Neuronal stem cell (in vitro differentiated cells): Measurements from ENCODE around the gene PLAAT3.
"Not testable (repeated sequence)": the region's sequence is repeated elsewhere in the genome, so short reads cannot be mapped to it uniquely, and the experiment has no call there.

ENCODE experiments used
- DNase-seq: peaks from one replicate; pipeline ENCODE4 v3.0.0-alpha.2; 2013; ENCODE audit warnings: low spot score
- H2AFZ ChIP-seq: one replicate; pipeline ENCODE4 v1.6.1; 2013; ENCODE audit warnings: mild to moderate bottlenecking, low read length, inconsistent platforms
- H2AK5ac ChIP-seq: 2 replicates; pipeline ENCODE4 v1.6.1; 2013; ENCODE audit warnings: low read depth, mild to moderate bottlenecking, inconsistent platforms, low read length, moderate library complexity, mixed read lengths
- H2BK120ac ChIP-seq: 2 replicates; pipeline ENCODE4 v1.6.1; 2013; ENCODE audit warnings: low read depth, mild to moderate bottlenecking, inconsistent platforms, low read length, moderate library complexity, mixed read lengths
- H2BK12ac ChIP-seq: one replicate; pipeline ENCODE4 v1.6.1; 2013; ENCODE audit warnings: low read length, inconsistent platforms
- H2BK15ac ChIP-seq: 2 replicates; pipeline ENCODE4 v1.6.1; 2013; ENCODE audit warnings: mild to moderate bottlenecking, low read length, inconsistent platforms, mixed read lengths
- H2BK5ac ChIP-seq: one replicate; pipeline ENCODE4 v1.6.1; 2013; ENCODE audit warnings: inconsistent platforms, mild to moderate bottlenecking, low read length, moderate library complexity
- H3K14ac ChIP-seq: one replicate; pipeline ENCODE4 v1.6.1; 2013; ENCODE audit warnings: low read length, inconsistent platforms
- H3K18ac ChIP-seq: 2 replicates; pipeline ENCODE4 v1.6.1; 2013; ENCODE audit warnings: low read length, inconsistent platforms
- H3K23ac ChIP-seq: 2 replicates; pipeline ENCODE4 v1.6.1; 2013; ENCODE audit warnings: low read depth, mild to moderate bottlenecking, mixed read lengths, low read length, inconsistent platforms; ENCODE audit not compliant: poor library complexity
- H3K27ac ChIP-seq: replicated peaks from 3 replicates; pipeline ENCODE4 v1.5.1; 2013; ENCODE audit warnings: low read length, inconsistent platforms
- H3K27me3 ChIP-seq, 3 experiments: 2 replicates each; pipeline ENCODE4 v1.6.1; 2013; ENCODE audit warnings: low read length in 3 of 3, mild to moderate bottlenecking in 2 of 3, inconsistent platforms in 1 of 3, low read depth in 1 of 3, mixed read lengths in 1 of 3, moderate library complexity in 1 of 3; ENCODE audit not compliant: control insufficient read depth in 3 of 3, insufficient read depth in 3 of 3
- H3K36me3 ChIP-seq, 2 donors: replicated peaks in 1 of 2; 2 replicates each; pipeline ENCODE4 v1.6.1; 2013; ENCODE audit warnings: low read length in 2 of 2; ENCODE audit not compliant: control insufficient read depth in 2 of 2, insufficient read depth in 2 of 2
- H3K4ac ChIP-seq: 2 replicates; pipeline ENCODE4 v1.6.1; 2013; ENCODE audit warnings: inconsistent platforms, mild to moderate bottlenecking, low read length, moderate library complexity
- H3K4me1 ChIP-seq, 2 donors: 1 replicate in 1 of 2; 2 replicates in 1 of 2; pipeline ENCODE4 v1.6.1; 2013; ENCODE audit warnings: low read length in 2 of 2, low read depth in 1 of 2; ENCODE audit not compliant: control insufficient read depth in 2 of 2, insufficient read depth in 1 of 2
- H3K4me2 ChIP-seq: one replicate; pipeline ENCODE4 v1.6.1; 2013; ENCODE audit warnings: mild to moderate bottlenecking, low read length, inconsistent platforms; ENCODE audit not compliant: insufficient read depth, poor library complexity, severe bottlenecking
- H3K4me3 ChIP-seq, 2 donors: 2 replicates each; pipeline ENCODE4 v1.5.1; 2013; ENCODE audit warnings: low read length in 2 of 2, mild to moderate bottlenecking in 2 of 2, inconsistent platforms in 1 of 2, moderate library complexity in 1 of 2
- H3K79me1 ChIP-seq: one replicate; pipeline ENCODE4 v1.6.1; 2013; ENCODE audit warnings: low read depth, mild to moderate bottlenecking, inconsistent platforms, low read length, moderate library complexity
- H3K9ac ChIP-seq: one replicate; pipeline ENCODE4 v1.6.1; 2013; ENCODE audit warnings: mild to moderate bottlenecking, low read depth, low read length, inconsistent platforms; ENCODE audit not compliant: poor library complexity
- H3K9me3 ChIP-seq, 2 donors: replicated peaks in 1 of 2; 2 replicates each; pipeline versions ENCODE3 to v1.6.1; 2013; ENCODE audit warnings: low read length in 2 of 2, mild to moderate bottlenecking in 2 of 2, inconsistent platforms in 1 of 2, low read depth in 1 of 2, mixed read lengths in 1 of 2, moderate library complexity in 1 of 2; ENCODE audit not compliant: control insufficient read depth in 2 of 2, insufficient read depth in 1 of 2
- H4K8ac ChIP-seq: one replicate; pipeline ENCODE4 v1.6.1; 2013; ENCODE audit warnings: low read depth, mild to moderate bottlenecking, inconsistent platforms, low read length, moderate library complexity
- H4K91ac ChIP-seq: one replicate; pipeline ENCODE4 v1.6.1; 2013; ENCODE audit warnings: low read length, low read depth, mild to moderate bottlenecking, inconsistent platforms; ENCODE audit not compliant: poor library complexity
- WGBS, 2 donors: extraction: QIAGEN DNeasy Blood & Tissue Kit; methylation state at CpG; one replicate each; pipeline ENCODE4 v1.1.7; 2013; ENCODE audit warnings: missing lambda C conversion rate in 2 of 2, mixed read lengths in 1 of 2; ENCODE audit not compliant: insufficient read length in 2 of 2, insufficient replicate concordance in 1 of 2; ENCODE audit errors: extremely low coverage in 2 of 2; 5-methylcytosine and 5-hydroxymethylcytosine counted together

The PLAAT3 gene

DNA sequence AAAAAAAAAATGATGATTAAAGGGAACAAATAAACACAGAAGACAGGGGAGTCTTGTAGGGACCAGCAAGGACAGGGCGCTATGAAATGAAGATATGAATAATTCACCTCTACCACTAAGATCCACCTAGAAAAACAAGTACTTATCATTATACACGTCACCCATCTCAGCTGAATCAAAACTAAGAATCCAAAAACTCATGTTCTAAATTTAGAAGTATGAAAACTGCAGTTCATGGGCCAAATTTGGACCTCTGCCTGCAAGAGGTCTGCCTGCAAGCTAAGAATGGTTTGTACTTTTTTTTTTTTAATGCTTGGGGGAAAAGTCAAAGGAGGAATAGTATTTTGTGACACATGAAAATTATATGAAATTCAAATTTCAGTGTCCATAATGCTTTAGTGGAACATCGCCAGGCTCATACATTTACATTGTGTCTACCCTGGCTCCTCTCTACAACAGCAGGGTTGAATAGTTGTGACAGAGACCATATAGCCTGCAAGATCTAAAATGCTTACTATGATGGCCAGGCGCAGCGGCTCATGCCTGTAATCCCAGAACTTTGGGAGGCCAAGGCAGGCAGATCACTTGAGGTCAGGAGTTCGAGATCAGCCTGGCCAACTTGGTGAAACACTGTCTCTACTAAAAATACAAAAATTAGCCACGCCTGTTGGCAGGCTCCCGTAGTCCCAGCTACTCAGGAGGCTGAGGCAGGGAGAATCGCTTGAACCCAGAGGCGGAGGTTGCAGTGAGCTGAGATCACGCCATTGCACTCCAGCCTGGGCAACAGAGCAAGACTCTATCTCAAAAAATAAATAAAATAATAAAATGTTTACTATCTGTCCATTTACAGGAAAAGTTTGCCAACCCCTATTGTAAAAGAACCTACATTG, 11.7 kb downstream of the PLAAT3 start:
- not testable (repeated sequence) for H3K9ac ChIP-seq, DNase-seq, H3K23ac ChIP-seq, H2AK5ac ChIP-seq, H2BK15ac ChIP-seq, H3K9me3 ChIP-seq, H3K4ac ChIP-seq, H2BK5ac ChIP-seq, H3K14ac ChIP-seq, H3K79me1 ChIP-seq, H4K91ac ChIP-seq, H3K18ac ChIP-seq, H3K27ac ChIP-seq, H3K4me3 ChIP-seq, H2AFZ ChIP-seq, H4K8ac ChIP-seq, H2BK12ac ChIP-seq, H3K4me2 ChIP-seq, H2BK120ac ChIP-seq, H3K27me3 ChIP-seq, H3K4me1 ChIP-seq, H3K36me3 ChIP-seq
- no CpG with 5 or more reads among the region's 11 CpGs for WGBS, 2 donors

DNA sequence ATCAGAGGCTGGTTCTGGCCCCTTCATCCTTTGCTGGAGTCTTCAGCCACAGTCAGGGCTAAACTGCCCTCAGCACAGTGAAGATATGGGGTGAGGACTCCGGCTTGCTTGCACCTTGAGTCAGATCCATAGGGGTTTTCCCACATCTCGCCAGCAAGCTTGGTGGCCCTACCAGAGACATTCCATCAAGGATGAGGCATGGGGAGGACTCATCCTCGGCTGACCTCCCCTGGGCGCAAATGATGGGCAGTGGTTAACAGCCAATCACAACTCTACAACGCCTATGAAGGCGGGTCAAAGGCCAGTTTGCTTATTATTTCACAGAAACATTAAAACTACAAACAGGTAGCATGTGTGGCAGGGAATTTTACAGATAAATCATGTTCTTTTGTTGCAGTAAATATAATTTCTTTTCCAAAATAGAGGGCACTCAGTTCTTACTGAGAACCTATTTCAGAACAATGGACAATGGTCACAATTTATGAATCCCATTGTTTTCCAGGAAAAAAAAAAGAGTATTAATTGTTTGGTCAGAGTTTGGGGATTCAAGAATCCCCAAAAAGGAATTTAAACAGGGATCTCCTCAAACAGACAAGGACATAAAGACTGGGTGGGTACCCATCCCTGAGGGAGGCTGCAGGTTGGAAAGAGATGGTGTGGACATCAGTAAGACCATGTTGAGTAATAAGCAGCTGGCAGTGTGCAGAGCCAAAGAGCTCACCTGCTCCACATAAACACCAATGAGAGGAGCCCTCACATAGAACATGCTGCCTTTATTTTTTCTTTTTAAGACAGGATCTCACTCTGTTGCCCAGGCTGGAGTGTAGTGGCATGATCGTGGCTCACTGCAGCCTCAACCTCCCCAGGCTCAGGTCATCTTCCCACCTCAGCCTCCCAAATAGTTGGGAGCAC, 14.8 kb downstream of the PLAAT3 start:
- H3K4me3 ChIP-seq, result no peak overlapping the region
- no peak overlapping the region for H4K8ac ChIP-seq
- H2AK5ac ChIP-seq, result no peak overlapping the region
- H3K14ac ChIP-seq, result no peak overlapping the region
- no peaks in the 10 kb centered on the region for H3K36me3 ChIP-seq
- no peak for DNase-seq
- H3K27ac ChIP-seq, result no peak overlapping the region
- H3K9ac ChIP-seq, result no peak overlapping the region
- no peak overlapping the region for H2AFZ ChIP-seq
- H2BK120ac ChIP-seq, result no peak overlapping the region
- H3K4ac ChIP-seq, result no peak overlapping the region
- H2BK5ac ChIP-seq, result no peak overlapping the region
- no peaks in the 10 kb centered on the region for H3K27me3 ChIP-seq
- WGBS, 2 donors, result no CpG with 5 or more reads among the region's 7 CpGs
- H4K91ac ChIP-seq, result no peak overlapping the region
- H3K79me1 ChIP-seq, result no peaks in the 10 kb centered on the region
- no peak overlapping the region for H3K18ac ChIP-seq
- no peak overlapping the region for H3K23ac ChIP-seq
- H3K9me3 ChIP-seq, result peaks cover 0 to 3% of the 10 kb centered on the region in 2 donors
- no peak overlapping the region for H3K4me2 ChIP-seq
- no peak overlapping the region for H2BK12ac ChIP-seq
- peaks cover 5 to 7% of the 10 kb centered on the region in 2 donors for H3K4me1 ChIP-seq
- H2BK15ac ChIP-seq, result no peak overlapping the region

DNA sequence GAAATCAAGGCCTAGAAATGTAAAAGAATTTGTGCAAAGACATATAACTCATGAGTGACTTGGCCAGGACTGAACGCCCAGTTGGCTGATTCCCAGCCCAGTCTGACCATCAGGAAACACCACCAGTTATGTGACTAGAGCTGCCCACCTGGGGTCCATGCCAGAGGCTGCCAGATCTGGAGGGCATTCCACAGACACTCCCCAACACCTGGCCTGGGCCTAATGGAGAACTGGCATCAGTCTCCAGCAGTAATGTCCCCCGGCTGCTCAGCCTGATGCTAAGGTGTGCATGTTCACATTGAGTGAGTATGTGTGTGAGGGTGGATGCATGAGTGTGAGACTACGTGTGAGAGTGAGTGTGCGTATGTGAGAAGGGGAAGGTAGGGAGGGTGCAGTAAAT, 15.7 kb downstream of the PLAAT3 start:
- Histone ChIP-seq H4K8ac (no peak overlapping the region), H2BK12ac (no peak overlapping the region), H3K27ac (no peak overlapping the region), H3K4ac (no peak overlapping the region), H3K23ac (no peak overlapping the region), H4K91ac (no peak overlapping the region), H3K4me2 (no peak overlapping the region), H3K18ac (no peak overlapping the region), H2BK15ac (no peak overlapping the region), H3K27me3 (no peaks in the 10 kb centered on the region), H3K36me3 (no peaks in the 10 kb centered on the region), H3K9ac (no peak overlapping the region), H2AK5ac (no peak overlapping the region), H2BK120ac (no peak overlapping the region), H2AFZ (no peak overlapping the region), H3K4me1 (peaks cover 2 to 5% of the 10 kb centered on the region in 2 donors), H3K79me1 (no peaks in the 10 kb centered on the region), H2BK5ac (no peak overlapping the region), H3K14ac (no peak overlapping the region), H3K4me3 (no peak overlapping the region), H3K9me3 (peaks cover 0 to 3% of the 10 kb centered on the region in 2 donors)
- 100% methylated on average over 2 of the region's 4 CpGs; no CpG with 5 or more reads in 1 of the 2 donors for whole genome bisulfite sequencing, 2 donors
- DNase-seq, result no peak

DNA sequence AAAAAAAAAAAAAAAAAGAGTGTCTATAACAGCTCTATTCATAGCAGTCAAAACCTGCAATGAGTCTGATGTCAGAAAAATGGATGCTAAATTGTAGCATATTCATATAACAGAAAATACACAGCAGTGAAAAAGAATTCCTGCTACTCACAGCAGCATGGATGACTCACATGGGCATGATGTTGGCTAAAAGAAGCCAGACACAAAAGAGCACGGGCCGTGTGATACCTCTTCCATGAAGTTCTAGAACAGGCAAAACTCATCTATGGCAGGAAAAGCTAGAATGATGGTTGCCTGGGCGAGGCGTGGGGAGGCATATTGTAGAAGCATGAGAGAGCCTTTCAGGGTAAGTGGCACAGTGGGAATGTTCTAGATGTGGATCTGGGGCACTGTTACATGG, 18.9 kb downstream of the PLAAT3 start:
- Histone ChIP-seq H3K18ac (no peak overlapping the region), H3K9ac (no peak overlapping the region), H2AK5ac (no peak overlapping the region), H3K4ac (no peak overlapping the region), H2AFZ (no peak overlapping the region), H2BK12ac (no peak overlapping the region), H3K27me3 (no peaks in the 10 kb centered on the region), H3K4me1 (no peaks in the 10 kb centered on the region), H3K79me1 (no peaks in the 10 kb centered on the region), H2BK5ac (no peak overlapping the region), H3K14ac (no peak overlapping the region), H3K4me3 (no peak overlapping the region), H3K27ac (no peak overlapping the region), H3K36me3 (no peaks in the 10 kb centered on the region), H4K91ac (no peak overlapping the region), H2BK120ac (no peak overlapping the region), H3K9me3 (peaks cover 0 to 3% of the 10 kb centered on the region in 2 donors), H2BK15ac (no peak overlapping the region), H3K4me2 (no peak overlapping the region), H4K8ac (no peak overlapping the region), H3K23ac (no peak overlapping the region)
- DNase-seq, result no peak
- no CpG with 5 or more reads among the region's 4 CpGs for WGBS, 2 donors
